Measurements from ENCODE around the gene CDH9.

The CDH9 gene

GRCh38 chr5:26847041-26847736 lies 191.2 kb downstream of the CDH9 start:
- no peaks in the 10 kb centered on the region for H3K9me3 ChIP-seq
- no peak for TF ChIP-seq CTCF (IDR thresholded peaks at IDR 0.05; ENCODE audit: low read depth, low read length)
- no peaks in the 10 kb centered on the region for H3K36me3 ChIP-seq
- H3K4me1 ChIP-seq = no peaks in the 10 kb centered on the region
- DNase-seq = peak; percentile 30
- H3K27me3 ChIP-seq = no peaks in the 10 kb centered on the region
- peak overlapping the region; percentile 19; the same call in 1 of the 2 replicates for H3K4me3 ChIP-seq (ENCODE audit: low read depth, low read length)

- Histone ChIP-seq H3K36me3 (no peaks in the 10 kb centered on the region), H3K4me3 (ENCODE audit: low read depth, low read length) (no peak overlapping the region), H3K27me3 (no peaks in the 10 kb centered on the region), H3K9me3 (no peaks in the 10 kb centered on the region), H3K4me1 (no peaks in the 10 kb centered on the region)
- TF ChIP-seq CTCF (IDR thresholded peaks at IDR 0.05; ENCODE audit: low read depth, low read length) = no peak
- DNase-seq = no peak
These were observed 194.7 kb downstream of the CDH9 start for GRCh38 chr5:26843677-26844076.

- Histone ChIP-seq H3K9me3 (no peaks in the 10 kb centered on the region), H3K4me3 (ENCODE audit: low read depth, low read length) (no peak overlapping the region), H3K4me1 (no peaks in the 10 kb centered on the region), H3K27me3 (no peaks in the 10 kb centered on the region), H3K36me3 (no peaks in the 10 kb centered on the region)
- no peak for DNase-seq
- TF ChIP-seq CTCF (IDR thresholded peaks at IDR 0.05; ENCODE audit: low read depth, low read length) = no peak
These were observed 204.8 kb downstream of the CDH9 start for GRCh38 chr5:26833596-26833995.
